HG03432 (cell line): ENCODE data around the gene RIN3.

Source experiments
- ATAC-seq: cut with Tn5 transposase; IDR thresholded peaks from one replicate; pipeline ENCODE4 v1.9.1; 2021; ENCODE audit warnings: mild to moderate bottlenecking, moderate library complexity; ENCODE audit not compliant: unreplicated experiment

The RIN3 gene

DNA sequence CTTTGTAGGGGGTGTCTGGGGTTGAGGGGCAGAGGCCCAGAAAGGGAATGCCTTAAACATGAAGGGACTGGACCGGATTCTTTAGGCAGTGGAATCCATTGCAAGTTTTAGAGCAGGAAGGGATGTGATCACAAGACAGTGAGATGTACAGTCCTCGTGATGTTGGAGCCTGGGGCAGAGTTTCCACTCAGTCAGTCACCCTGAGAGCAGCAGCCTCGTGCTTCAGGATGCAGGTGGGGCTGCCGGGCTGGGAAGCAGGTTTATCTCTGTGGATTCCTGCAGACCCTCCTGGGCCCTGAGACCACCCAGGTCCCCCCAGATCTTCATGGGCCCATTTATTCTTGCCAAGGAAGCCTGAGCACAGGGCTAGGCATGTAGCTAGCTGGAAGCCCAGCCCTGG, 38.5 kb downstream of the RIN3 start:
- ATAC-seq: peak; percentile 14

DNA sequence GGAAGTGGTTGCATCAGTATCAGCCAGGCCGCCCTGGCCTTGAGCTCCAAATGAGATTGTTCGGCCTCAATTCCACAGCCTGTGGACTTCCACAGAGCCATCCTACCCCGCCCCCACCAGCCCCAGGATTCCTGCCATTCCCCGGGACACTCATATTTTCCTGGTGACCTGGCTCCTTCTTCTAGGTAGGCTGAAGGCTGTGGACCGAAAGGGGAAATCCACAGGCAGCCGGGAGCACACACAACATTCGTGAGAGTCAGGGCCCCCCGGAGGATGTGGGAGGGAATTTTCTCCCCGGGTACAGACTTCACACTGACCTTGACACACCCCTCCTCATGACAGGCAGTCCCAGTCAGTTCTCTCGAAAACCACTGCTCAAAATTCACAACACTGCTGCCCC, 39.9 kb downstream of the RIN3 start:
- ATAC-seq: no peak

GRCh38 chr14:92555465-92556111, 42.0 kb downstream of the RIN3 start:
- ATAC-seq: no peak

GRCh38 chr14:92556255-92556741, 42.7 kb downstream of the RIN3 start:
- no peak for ATAC-seq

DNA sequence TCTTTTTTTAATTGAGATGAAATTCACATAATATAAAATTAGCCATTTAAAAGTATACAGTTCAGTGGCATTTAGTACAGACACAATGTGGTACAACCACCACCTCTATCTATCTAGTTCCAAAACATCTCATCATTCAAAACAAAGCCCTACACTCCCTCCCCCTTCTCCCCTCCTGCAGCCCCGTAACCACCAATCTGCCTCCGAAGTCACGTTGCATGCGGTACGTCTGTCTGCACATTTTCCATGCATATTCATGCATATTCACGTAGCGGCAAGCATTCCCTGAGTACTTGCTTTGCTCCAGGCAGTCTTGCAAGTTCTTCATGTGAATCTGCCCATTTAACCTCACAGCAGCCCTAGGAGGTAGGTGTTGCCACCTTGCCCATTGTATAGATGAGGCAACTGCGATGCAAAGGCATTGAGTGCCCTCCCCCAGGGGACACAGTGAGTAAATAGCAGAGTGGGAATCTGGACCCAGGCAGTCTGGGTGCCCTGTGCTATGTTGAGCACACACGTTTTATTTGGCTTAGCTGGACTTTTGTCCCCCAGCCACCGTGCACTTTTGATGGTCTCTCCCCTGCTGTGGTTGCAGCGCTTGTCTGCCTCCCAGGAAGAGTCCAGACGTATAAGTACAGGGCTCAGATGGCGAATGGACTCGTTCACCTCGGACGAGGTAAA, 43.4 kb downstream of the RIN3 start:
- ATAC-seq: no peak

DNA sequence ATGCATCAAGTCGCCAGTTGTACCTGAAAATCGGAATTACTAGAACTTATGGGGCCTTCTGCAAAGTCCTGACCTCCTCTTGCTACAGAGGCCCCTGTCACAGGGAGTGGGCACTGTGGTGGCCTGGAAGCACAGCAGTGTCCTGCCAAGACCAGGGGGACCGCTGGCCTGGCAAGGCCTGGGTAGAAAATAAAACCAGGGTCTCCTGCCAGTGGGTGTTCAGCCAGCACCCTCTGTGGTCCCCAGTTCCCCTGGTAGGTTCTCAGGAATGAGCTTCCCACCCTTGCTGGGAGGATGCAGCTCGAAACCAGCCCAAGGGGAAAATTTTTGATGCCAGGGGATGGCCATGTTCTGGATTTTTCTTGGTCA, 43.9 kb downstream of the RIN3 start:
- ATAC-seq: no peak

DNA sequence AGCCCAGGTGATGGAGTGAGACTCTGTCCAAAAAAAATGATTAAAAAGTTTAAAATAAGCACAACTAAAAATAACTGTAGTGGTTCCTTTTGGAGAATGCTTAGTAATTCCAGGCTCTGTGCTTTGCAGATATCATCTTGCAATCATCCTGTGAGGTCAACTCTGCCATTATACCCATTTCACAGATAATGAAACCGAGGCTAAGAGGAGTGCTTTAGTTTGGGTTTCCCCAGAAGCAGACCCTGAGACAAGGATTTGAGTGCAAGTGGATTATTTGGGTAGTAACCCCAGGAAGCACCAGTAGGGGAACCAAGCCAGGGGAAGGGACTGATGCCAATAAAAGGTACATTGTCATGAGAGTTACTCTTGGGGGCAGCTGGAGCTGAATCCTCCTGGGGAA, 44.7 kb downstream of the RIN3 start:
- ATAC-seq: no peak

DNA sequence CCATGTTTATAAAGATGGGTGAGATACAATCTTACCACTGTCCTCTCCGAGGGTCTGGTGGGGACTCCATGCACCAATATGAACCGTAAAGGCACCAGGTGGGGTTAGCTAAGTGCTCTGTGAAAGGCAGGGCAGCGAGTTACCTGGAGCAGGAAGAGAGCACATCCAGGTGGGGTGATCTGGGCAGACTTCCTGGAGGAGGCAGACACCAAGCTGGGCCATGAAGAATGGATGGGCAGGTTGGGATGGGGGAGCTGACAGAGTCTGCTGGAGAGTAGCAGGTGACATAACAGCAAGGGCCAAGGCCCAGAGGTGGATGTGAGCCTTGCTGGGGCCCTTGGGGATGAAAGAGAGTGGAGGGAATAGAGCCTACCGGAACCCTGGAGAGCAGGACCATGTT, 45.9 kb downstream of the RIN3 start:
- no peak for ATAC-seq

DNA sequence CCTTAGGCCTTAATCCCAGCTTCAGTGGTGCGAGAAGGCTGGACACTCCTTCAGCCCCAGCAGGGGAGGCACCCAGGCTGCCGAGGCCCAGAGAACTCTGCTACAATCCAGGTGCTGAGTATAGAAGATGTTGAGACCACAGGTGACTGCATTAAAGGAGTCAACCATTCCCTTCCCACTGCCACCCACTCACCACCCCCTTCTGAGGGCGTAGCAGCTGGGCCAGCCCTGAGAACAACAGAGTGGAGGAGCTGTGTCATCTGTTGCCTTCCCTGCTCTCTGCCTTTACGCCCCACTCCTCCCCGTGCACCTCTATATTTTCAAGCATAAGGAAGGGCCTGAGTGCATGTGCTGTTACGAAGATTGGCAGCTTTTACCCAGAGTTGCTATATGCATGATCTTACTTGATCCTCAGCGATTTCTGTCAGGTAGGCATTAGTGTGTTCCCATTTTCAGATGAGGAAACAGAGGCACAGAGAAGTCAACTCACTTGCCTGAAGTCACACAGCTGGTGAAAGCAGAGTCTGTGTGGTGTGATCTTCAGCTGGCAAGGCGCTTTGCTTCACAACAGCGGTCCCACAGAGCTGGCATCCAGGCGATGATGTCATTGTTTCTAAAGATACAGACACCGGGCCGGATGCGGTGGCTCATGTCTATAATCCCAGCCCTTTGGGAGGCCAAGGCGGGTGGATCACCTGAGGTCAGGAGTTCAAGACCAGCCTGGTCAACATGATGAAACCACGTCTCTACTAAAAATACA, 46.7 kb downstream of the RIN3 start:
- ATAC-seq: no peak

DNA sequence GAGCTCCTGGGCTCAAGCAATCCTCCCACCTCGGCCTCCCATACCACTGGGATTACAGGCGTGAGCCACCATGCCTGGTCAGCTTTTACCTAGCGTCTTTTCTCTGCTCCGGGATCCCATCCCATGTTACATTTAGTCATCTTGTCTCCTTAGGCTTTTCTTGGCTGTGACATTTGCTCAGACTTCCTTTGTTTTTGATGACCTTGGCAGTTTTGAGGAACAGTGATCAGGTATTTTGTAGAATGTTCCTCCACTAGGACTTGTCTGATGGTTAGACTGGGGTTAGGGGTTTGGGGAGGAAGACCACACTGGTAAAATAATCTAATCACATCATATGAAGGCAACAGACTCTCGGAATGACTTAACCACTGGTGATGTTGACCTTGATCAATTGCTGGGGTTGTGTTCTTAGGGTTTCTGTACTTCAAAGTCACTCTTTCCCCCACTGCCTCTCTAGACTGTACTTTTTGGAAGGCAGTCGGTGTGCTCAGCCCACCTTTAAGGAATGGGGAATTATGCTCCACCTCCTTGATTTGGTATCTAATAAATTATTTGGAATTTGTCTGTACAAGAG, 48.4 kb downstream of the RIN3 start:
- no peak for ATAC-seq

GRCh38 chr14:92563359-92563758, 49.8 kb downstream of the RIN3 start:
- ATAC-seq: peak; percentile 94

DNA sequence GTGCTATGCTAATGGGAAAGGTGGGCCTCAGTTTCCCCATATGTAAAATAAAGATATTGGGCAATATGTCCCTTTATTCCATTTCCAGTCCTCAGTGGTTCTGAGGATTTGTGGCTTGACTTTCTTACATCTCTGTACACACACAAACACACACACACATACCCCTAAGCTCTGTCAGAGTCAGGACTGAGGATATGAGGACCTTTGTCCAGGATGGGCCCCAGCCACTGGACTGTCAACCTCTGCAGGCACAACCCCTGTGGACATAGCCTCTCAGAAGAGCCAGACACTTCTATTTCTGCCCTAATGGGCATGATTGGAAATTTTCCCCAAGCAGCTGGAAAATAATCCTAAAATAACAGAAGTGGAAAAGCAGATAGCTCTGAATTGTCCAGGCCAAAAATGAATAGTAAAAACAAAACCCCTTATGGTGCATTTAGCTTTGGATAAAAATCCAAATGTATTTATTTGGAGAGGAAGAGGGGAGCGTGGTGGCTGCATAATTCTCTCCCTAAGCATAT, 50.2 kb downstream of the RIN3 start:
- ATAC-seq: no peak

GRCh38 chr14:92564344-92565039, 50.9 kb downstream of the RIN3 start:
- ATAC-seq: no peak

DNA sequence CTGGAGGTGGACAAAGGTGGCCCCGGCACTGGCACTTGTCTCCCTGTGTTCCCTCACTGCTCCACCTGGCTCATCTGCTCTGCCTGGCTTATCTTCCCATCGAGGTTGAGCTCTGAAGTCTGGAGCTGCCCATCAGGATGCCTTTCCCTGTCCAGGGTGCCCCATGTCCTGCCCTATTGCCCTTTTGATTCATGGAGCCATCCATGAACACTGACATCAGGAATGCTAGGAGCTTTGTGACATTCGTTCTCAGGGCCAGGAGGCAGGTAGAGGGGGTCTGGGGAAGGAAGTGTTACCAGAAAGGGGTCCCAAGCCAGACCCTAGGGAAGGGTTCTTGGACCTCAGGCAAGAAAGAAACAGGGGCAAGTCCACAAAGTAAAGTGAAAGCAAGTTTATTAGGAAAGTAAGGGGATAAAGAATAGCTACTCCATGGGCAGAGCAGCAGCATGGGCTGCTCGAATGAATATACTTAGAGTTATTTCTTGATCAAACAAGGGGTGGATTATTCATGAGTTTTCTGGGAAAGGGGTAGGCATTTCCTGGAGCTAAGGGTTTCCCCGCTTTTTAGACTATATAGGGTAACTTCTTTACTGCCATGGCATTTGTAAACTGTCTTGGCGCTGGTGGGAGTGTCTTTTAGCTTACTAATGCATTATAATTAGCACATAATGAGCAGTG, 51.6 kb downstream of the RIN3 start:
- ATAC-seq: no peak

DNA sequence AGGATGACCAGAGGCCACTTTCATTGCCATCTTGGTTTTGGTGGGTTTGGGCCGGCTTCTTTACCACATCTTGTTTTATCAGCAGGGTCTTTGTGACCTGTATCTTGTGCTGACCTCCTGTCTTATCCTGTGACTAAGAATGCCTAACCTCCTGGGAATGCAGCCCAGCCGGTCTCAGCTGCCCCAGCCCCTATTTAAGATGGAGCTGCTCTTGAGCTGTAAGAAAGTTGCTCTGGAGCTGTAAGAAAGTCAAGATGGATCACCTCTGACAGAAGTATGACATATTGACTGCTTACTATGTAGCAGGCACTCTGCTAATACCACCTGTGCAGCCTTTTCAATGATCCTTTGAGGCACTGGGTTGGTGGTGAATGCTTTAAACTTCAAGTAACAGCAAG, 52.1 kb downstream of the RIN3 start:
- no peak for ATAC-seq

GRCh38 chr14:92567173-92567725, 53.7 kb downstream of the RIN3 start:
- no peak for ATAC-seq

GRCh38 chr14:92568621-92569479, 55.3 kb downstream of the RIN3 start:
- ATAC-seq: peak; percentile 83

- no peak for ATAC-seq
Observed at GRCh38 chr14:92570674-92571262, 57.2 kb downstream of the RIN3 start.

DNA sequence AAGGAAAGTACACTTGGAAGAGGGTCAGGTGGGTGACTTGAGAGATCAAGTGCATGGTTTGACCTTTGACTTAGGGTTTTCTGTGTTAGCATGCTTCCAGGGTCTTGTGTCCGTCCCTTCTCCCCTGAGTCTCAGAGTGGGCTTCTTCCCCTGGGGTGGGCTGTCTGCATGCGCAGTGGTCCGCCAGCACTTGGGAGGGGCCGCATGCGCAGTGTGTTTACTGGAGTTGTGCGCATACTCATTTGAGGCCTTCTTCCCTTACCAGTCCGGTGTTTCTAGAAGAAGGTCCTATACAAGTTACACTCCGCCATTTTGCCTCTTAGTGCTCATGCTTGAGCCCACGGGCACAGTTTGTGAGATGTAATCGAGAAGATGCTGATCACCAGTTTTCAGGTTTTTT, 58.5 kb downstream of the RIN3 start:
- ATAC-seq: no peak
